Activated naive CD8-positive, alpha-beta T cell treated with anti-CD3 and anti-CD28 coated beads, Interleukin-2, amount 10 ng/mL, durations not matched to agents 7 days and 5 days (primary cell): ENCODE data around the gene LKAAEAR1. TPM values are rescaled to one million over a fixed set of nuclear protein-coding genes. Genes with fewer than 3 reads are reported as not detected.
A peak's percentile ranks its signal among the peaks of the same experiment; 100 is the strongest.

ENCODE experiments used
- ATAC-seq: fragments of 150-1000 bp; cut with Tn5 transposase; one replicate; pipeline ENCODE4 v1.10.0; 2021; ENCODE audit warnings: low read depth, moderate library complexity
- POLR2A ChIA-PET: fragments of 350-600 bp; sonication (Branson Sonifier 250); formaldehyde crosslinking; loops from one replicate; lab custom pipeline; 2021; ENCODE audit warnings: antibody characterized with exemption; lab: Charles Lee
- DNase-seq: peaks from one replicate; pipeline ENCODE4 v3.0.0; 2021
- H3K27ac Mint-ChIP-seq: one replicate; pipeline ENCODE4 v1.8.0; 2022; ENCODE audit warnings: mild to moderate bottlenecking, mixed read lengths
- H3K27me3 Mint-ChIP-seq: one replicate; pipeline ENCODE4 v1.8.0; 2022; ENCODE audit warnings: mild to moderate bottlenecking, moderate library complexity, mixed read lengths
- H3K36me3 Mint-ChIP-seq: one replicate; pipeline ENCODE4 v1.8.0; 2021; ENCODE audit warnings: mild to moderate bottlenecking, mixed read lengths
- H3K4me1 Mint-ChIP-seq: one replicate; pipeline ENCODE4 v1.8.0; 2021; ENCODE audit warnings: mixed read lengths
- H3K4me3 Mint-ChIP-seq: one replicate; pipeline ENCODE4 v1.8.0; 2022; ENCODE audit warnings: mild to moderate bottlenecking, moderate library complexity, mixed read lengths
- H3K9me3 Mint-ChIP-seq: one replicate; pipeline ENCODE4 v1.8.0; 2021; ENCODE audit warnings: mixed read lengths
- total RNA-seq, 2 experiments: library from RNA; stranded (reverse); gene quantifications; one replicate each; pipeline ENCODE4 v1.2.3, GENCODE V29; 2021

LKAAEAR1 gene
- total RNA-seq, 2 experiments from 2014 or later, result 0.57 to 1.1 TPM

GRCh38 chr20:64106981-64107735 lies 23.0 kb upstream of the LKAAEAR1 start, which contains the start of gene NPBWR2:
NPBWR2 (minus strand) TSS chr20:64107565; CDS start chr20:64106831, 734 bp downstream.
- ATAC-seq, result peak; percentile 59
- Mint-ChIP-seq H3K27ac (peak within 1 kb of the TSS; percentile 36), H3K9me3 (no peaks in the 10 kb centered on the region), H3K4me3 (no peak within 1 kb of the TSS), H3K4me1 (peaks cover 2% of the 10 kb centered on the region), H3K36me3 (no peaks in the 10 kb centered on the region), H3K27me3 (peaks cover 15% of the 10 kb centered on the region)
- POLR2A ChIA-PET, result no interaction called here
- DNase-seq, result peak; percentile 34

DNA sequence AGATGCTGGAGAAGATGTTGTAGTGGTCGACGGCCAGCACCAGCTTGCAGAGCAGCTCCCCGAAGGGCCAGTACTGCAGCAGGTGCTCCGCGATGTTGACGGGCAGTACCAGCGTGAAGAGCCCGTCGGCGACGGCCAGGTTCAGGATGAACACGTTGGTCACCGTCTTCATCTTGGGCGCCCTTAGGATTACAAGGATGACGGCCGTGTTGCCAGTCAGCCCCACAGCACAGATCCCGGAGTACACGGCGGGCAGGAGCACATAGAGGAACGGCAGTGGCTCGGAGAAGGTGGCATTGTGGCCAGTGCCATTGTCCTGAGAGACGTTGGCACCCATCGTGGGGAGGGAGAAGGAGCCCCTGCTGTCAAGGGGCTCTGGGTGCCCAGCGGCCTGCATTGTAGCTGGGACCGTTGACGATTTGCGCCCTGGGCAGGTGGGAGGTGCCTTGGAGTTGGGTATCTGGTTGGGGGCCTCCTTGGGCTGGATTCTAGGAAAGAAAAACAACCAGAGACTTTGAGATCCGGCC lies 22.3 kb upstream of the LKAAEAR1 start:
- POLR2A ChIA-PET, result no interaction called here

DNA sequence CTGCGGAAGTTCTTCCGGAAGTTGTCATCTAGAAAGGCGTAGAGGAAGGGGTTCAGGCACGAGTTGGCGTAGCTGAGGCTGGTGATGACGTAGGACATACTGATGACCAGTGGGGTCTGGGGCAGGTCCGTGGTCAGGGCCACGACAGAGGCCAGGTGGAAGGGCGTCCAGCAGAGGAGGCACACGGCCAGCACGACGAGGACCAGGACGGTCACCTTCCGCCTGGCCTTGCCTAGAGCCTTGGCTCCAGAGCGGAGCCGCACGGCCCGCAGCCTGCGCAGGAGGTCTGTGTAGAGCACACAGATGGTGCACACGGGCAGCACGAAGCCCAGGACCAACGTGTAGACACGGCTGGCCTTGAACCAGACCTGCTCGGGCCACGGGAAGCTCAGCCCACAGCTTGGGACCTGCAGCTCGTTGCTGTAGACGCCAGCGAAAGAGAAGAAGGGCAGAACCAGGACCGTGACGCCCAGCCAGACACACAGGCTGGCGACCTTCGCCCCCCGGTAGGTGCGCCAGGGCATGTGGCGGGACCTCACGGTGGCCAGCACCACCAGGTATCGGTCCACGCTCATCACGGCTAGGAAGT lies 21.7 kb upstream of the LKAAEAR1 start:
- DNase-seq (no peak), ATAC-seq (no peak)
- peaks cover 2% of the 10 kb centered on the region for H3K4me1 Mint-ChIP-seq
- no peaks in the 10 kb centered on the region for H3K9me3 Mint-ChIP-seq
- peaks cover 21% of the 10 kb centered on the region for H3K27me3 Mint-ChIP-seq
- H3K36me3 Mint-ChIP-seq, result no peaks in the 10 kb centered on the region
- H3K4me3 Mint-ChIP-seq, result no peak overlapping the region
- POLR2A ChIA-PET, result no interaction called here
- no peak overlapping the region for H3K27ac Mint-ChIP-seq

More for the DNA sequence above, 22.3 kb upstream of the LKAAEAR1 start:
- H3K27ac Mint-ChIP-seq, result peak overlapping the region; percentile 36
- DNase-seq, result no peak
- no peak overlapping the region for H3K4me3 Mint-ChIP-seq
- H3K9me3 Mint-ChIP-seq, result no peaks in the 10 kb centered on the region
- ATAC-seq, result no peak
- peaks cover 2% of the 10 kb centered on the region for H3K4me1 Mint-ChIP-seq
- no peaks in the 10 kb centered on the region for H3K36me3 Mint-ChIP-seq
- peaks cover 16% of the 10 kb centered on the region for H3K27me3 Mint-ChIP-seq

GRCh38 chr20:64104667-64105451 lies 20.7 kb upstream of the LKAAEAR1 start:
- ATAC-seq, result no peak
- Mint-ChIP-seq H3K9me3 (no peaks in the 10 kb centered on the region), H3K4me1 (peaks cover 4% of the 10 kb centered on the region), H3K4me3 (no peak overlapping the region), H3K27me3 (peaks cover 23% of the 10 kb centered on the region), H3K27ac (no peak overlapping the region), H3K36me3 (no peaks in the 10 kb centered on the region)
- POLR2A ChIA-PET, result interaction anchor here (0.8 kb wide), 1 partner anchor 25 kb away, joined by 3 read pairs; no protein-coding TSS in a partner anchor
- no peak for DNase-seq

DNA sequence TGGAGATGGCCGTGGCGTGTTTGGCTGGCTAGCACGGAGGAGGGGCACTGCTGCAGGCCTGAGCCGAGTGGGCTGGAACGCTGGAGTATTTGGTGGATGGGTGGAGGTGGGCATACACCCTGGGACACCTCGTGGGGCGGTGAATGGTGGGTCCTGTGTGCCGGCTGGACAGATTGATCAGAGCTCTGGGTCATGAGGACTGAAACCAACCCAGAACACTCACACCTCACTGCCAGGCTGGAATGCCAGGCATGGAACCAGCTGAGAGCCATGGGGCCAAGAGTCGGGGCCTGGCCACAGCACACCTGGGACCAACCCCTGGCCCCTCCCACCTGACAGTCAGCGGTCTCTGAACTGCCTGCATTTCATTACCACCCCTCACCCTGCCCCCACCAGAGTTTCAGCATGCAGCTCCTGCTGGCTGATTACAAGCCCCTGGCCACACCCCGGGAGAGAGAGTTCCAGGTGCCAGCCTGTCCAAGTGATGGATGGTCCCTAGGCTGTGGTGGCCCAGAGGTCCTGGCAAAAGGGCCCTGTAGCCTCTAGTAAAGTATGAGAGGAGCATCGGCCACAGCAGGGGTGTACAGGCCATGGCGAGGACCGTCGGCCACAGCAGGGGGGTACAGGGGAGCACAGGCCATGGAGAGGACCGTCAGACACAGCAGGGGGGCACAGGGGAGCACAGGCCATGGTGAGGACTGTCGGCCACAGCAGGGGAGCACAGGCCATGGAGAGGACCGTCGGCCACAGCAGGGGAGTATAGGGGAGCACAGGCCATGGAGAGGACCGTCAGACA lies 19.9 kb upstream of the LKAAEAR1 start:
- Mint-ChIP-seq H3K36me3 (no peaks in the 10 kb centered on the region), H3K4me1 (peaks cover 6% of the 10 kb centered on the region), H3K27ac (peak overlapping the region; percentile 27), H3K27me3 (peaks cover 23% of the 10 kb centered on the region), H3K4me3 (no peak overlapping the region), H3K9me3 (no peaks in the 10 kb centered on the region)
- POLR2A ChIA-PET, result interaction anchor here (0.8 kb wide), 1 partner anchor 24 kb away, joined by 3 read pairs; no protein-coding TSS in a partner anchor
- ATAC-seq (no peak), DNase-seq (no peak)

GRCh38 chr20:64102647-64103354 lies 18.6 kb upstream of the LKAAEAR1 start:
- H3K9me3 Mint-ChIP-seq, result no peaks in the 10 kb centered on the region
- ATAC-seq, result no peak
- peaks cover 6% of the 10 kb centered on the region for H3K4me1 Mint-ChIP-seq
- no peak overlapping the region for H3K27ac Mint-ChIP-seq
- POLR2A ChIA-PET, result no interaction called here
- peaks cover 21% of the 10 kb centered on the region for H3K27me3 Mint-ChIP-seq
- peak; percentile 40 for DNase-seq
- peak overlapping the region; percentile 68 for H3K4me3 Mint-ChIP-seq
- no peaks in the 10 kb centered on the region for H3K36me3 Mint-ChIP-seq

- ATAC-seq, result peak; percentile 65
- Mint-ChIP-seq H3K9me3 (no peaks in the 10 kb centered on the region), H3K27ac (no peak overlapping the region), H3K36me3 (no peaks in the 10 kb centered on the region), H3K27me3 (peaks cover 21% of the 10 kb centered on the region), H3K4me3 (no peak overlapping the region), H3K4me1 (peaks cover 6% of the 10 kb centered on the region)
- POLR2A ChIA-PET, result no interaction called here
- DNase-seq, result peak; percentile 87
Measured at GRCh38 chr20:64101731-64102621, 17.8 kb upstream of the LKAAEAR1 start.

DNA sequence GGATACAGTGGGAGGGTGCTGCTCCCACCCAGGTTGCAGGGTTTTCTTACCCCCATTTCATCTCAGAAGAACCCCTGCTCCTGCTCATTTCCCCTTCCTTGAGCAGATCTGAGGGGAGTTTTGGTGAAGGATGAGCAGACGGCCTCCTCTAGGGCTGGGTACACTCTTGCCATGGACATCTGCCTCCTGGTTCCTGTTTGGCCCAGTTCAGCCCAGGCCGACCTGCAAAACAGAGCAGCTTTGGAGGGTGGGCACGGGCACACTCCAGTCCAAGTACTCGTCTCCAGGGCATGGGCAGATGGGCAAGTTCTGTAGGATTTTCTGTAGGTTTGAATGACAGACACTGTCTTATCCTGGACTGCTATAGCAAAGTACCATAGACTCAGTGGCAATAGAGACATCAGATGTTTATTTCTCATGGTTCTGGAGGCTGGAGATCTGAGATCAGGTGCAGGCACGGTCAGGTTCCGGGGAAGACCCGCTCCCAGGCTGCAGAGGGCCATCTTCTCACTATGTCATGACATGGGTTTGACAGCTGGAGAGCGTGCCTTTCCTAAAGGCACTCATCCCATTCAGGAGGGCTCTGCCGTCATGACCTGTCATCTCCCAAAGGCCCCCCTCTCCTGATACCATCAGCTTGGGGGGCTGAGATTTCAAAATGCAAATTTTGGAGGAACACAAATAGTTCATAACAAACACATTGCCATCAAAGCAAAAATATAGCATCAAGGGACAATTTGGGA lies 16.9 kb upstream of the LKAAEAR1 start:
- peaks cover 21% of the 10 kb centered on the region for H3K27me3 Mint-ChIP-seq
- H3K36me3 Mint-ChIP-seq, result peaks cover 4% of the 10 kb centered on the region
- peaks cover 6% of the 10 kb centered on the region for H3K4me1 Mint-ChIP-seq
- DNase-seq (no peak), ATAC-seq (no peak)
- POLR2A ChIA-PET, result no interaction called here
- no peak overlapping the region for H3K4me3 Mint-ChIP-seq
- H3K9me3 Mint-ChIP-seq, result peaks cover 2% of the 10 kb centered on the region
- H3K27ac Mint-ChIP-seq, result no peak overlapping the region

- no peak overlapping the region for H3K27ac Mint-ChIP-seq
- peaks cover 6% of the 10 kb centered on the region for H3K4me1 Mint-ChIP-seq
- POLR2A ChIA-PET, result no interaction called here
- ATAC-seq, result no peak
- peaks cover 21% of the 10 kb centered on the region for H3K27me3 Mint-ChIP-seq
- peaks cover 4% of the 10 kb centered on the region for H3K36me3 Mint-ChIP-seq
- no peak overlapping the region for H3K4me3 Mint-ChIP-seq
- H3K9me3 Mint-ChIP-seq, result peaks cover 2% of the 10 kb centered on the region
- no peak for DNase-seq
Measured at GRCh38 chr20:64100566-64100888, 16.3 kb upstream of the LKAAEAR1 start.

DNA sequence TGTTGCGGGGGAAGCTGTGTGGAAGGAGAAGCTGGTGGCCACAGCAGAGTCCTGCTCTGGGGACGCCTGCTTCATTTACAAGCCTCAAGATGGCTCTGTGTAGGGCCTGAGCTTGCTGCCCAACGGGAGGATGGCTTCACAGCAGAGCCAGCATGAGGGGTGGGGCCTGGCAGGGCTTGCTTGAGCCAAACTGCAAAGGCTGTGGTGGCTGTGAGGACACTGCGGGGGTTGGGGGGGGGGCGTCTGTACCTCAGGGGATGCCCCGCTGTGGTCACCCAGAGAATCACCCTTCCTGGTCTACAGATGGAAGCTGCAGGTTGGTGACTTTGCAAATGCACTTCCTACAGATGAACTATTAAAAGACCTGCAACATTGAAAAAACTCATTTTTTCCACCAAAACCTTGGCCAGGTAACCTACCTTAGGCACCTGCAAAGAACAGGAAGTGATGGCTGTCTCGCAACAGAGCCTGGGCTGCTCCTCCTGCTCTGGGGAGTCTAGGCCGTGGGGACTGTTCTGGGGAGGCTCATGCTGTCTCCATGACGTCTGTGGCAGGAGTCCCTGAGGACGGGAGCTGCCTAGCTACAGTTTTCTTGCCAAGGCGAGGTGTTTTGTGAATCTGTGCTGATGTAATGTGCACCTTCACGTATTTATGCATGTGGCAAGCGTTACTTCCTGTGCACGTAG lies 15.8 kb upstream of the LKAAEAR1 start:
- DNase-seq, result no peak
- POLR2A ChIA-PET, result no interaction called here
- peaks cover 4% of the 10 kb centered on the region for H3K36me3 Mint-ChIP-seq

More for the DNA sequence above, 15.8 kb upstream of the LKAAEAR1 start:
- ATAC-seq, result peak; percentile 38
- H3K9me3 Mint-ChIP-seq, result peaks cover 2% of the 10 kb centered on the region
- H3K4me3 Mint-ChIP-seq, result no peak overlapping the region
- H3K27me3 Mint-ChIP-seq, result peaks cover 21% of the 10 kb centered on the region
- H3K27ac Mint-ChIP-seq, result no peak overlapping the region
- H3K4me1 Mint-ChIP-seq, result peaks cover 6% of the 10 kb centered on the region
